Rectal smooth muscle tissue (tissue), 1 donor: ENCODE data around the gene USP19.

Source experiments
- H3K27ac ChIP-seq: one replicate; pipeline ENCODE4 v1.7.0; 2013; ENCODE audit warnings: low read depth, low read length, inconsistent platforms
- H3K27me3 ChIP-seq: one replicate; pipeline ENCODE4 v1.7.0; 2013; ENCODE audit warnings: low read length; ENCODE audit not compliant: control insufficient read depth, insufficient read depth
- H3K36me3 ChIP-seq: one replicate; pipeline ENCODE4 v1.7.0; 2013; ENCODE audit warnings: low read length; ENCODE audit not compliant: control insufficient read depth, insufficient read depth
- H3K4me1 ChIP-seq: one replicate; pipeline ENCODE4 v1.7.0; 2013; ENCODE audit warnings: low read length; ENCODE audit not compliant: control insufficient read depth, insufficient read depth
- H3K4me3 ChIP-seq: one replicate; pipeline ENCODE4 v1.7.0; 2013; ENCODE audit warnings: low read length
- H3K9ac ChIP-seq: one replicate; pipeline ENCODE4 v1.7.0; 2013; ENCODE audit warnings: low read length

USP19 gene

GRCh38 chr3:49076646-49077045 lies 44.0 kb downstream of the USP19 start:
- Histone ChIP-seq H3K4me3 (no peak overlapping the region), H3K36me3 (peaks cover 15% of the 10 kb centered on the region), H3K9ac (no peak overlapping the region), H3K4me1 (no peaks in the 10 kb centered on the region), H3K27me3 (no peaks in the 10 kb centered on the region), H3K27ac (no peak overlapping the region)

GRCh38 chr3:49076116-49076515 lies 44.5 kb downstream of the USP19 start:
- peaks cover 15% of the 10 kb centered on the region for H3K36me3 ChIP-seq
- no peak overlapping the region for H3K27ac ChIP-seq
- H3K9ac ChIP-seq: no peak overlapping the region

More at GRCh38 chr3:49076116-49076515, 44.5 kb downstream of the USP19 start:
- Histone ChIP-seq H3K4me1 (no peaks in the 10 kb centered on the region), H3K4me3 (no peak overlapping the region), H3K27me3 (no peaks in the 10 kb centered on the region)
